ENCODE results near the gene GPR87. TPM values are rescaled to one million over a fixed set of nuclear protein-coding genes. Genes with fewer than 3 reads are reported as not detected.

GPR87 gene
- polyA plus RNA-seq, 3 donors = 0.15 TPM; not detected in 2

DNA sequence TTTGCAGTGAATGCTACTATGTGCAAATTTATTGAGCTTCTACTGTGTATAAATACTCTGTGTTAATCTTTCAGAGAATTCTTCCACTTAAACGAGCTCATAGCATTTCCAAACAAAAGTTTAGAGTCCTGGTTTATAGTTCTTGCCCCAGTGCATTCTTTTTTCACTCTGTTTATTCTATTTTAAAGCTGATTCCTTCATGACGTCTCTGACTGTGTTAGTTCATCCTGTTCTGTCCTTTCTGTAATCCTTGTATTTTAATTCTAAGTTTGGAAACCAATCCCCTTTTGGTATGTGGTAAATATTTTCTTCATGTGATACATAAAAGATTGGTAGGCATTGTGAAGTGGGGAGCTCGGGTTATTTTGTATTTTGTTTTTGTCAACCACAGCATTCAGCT lies 57.0 kb downstream of the GPR87 start:
- Mint-ChIP-seq H3K4me3 (no peak overlapping the region), H3K4me1 (peaks cover under 1% of the 10 kb centered on the region), H3K9me3 (no peaks in the 10 kb centered on the region), H3K27ac (no peak overlapping the region), H3K36me3 (no peaks in the 10 kb centered on the region), H3K27me3 (ENCODE audit: low read depth in 3 of 3) (peaks cover 0 to 1% (median 0%) of the 10 kb centered on the region in 3 donors)
- TF ChIP-seq, protein P1, sequence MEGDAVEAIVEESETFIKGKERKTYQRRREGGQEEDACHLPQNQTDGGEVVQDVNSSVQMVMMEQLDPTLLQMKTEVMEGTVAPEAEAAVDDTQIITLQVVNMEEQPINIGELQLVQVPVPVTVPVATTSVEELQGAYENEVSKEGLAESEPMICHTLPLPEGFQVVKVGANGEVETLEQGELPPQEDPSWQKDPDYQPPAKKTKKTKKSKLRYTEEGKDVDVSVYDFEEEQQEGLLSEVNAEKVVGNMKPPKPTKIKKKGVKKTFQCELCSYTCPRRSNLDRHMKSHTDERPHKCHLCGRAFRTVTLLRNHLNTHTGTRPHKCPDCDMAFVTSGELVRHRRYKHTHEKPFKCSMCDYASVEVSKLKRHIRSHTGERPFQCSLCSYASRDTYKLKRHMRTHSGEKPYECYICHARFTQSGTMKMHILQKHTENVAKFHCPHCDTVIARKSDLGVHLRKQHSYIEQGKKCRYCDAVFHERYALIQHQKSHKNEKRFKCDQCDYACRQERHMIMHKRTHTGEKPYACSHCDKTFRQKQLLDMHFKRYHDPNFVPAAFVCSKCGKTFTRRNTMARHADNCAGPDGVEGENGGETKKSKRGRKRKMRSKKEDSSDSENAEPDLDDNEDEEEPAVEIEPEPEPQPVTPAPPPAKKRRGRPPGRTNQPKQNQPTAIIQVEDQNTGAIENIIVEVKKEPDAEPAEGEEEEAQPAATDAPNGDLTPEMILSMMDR (IDR thresholded peaks at IDR 0.05) = no peak
- Histone ChIP-seq H4K20me1 (ENCODE audit: insufficient read depth, low read length) (no peaks in the 10 kb centered on the region), H3K4me1 (ENCODE audit: control insufficient read depth in 1 of 2, insufficient read depth in 2 of 2, low read length in 2 of 2) (peaks cover under 1% of the 10 kb centered on the region in 2 donors), H3K27me3 (ENCODE audit: control insufficient read depth in 2 of 2, insufficient read depth in 2 of 2, low read length in 2 of 2) (no peaks in the 10 kb centered on the region), H3K4me3 (replicated peaks in 1 of 3; ENCODE audit: low read depth in 2 of 3, low read length in 3 of 3) (no peak overlapping the region), H3K27ac (ENCODE audit: low read depth in 1 of 2, low read length in 2 of 2) (no peak overlapping the region), H3K4me2 (replicated peaks; ENCODE audit: extremely low read depth, low read length, poor library complexity, severe bottlenecking) (no peak overlapping the region), H2AFZ (ENCODE audit: insufficient read depth, low read depth, low read length, poor library complexity, severe bottlenecking) (no peak overlapping the region), H3K9ac (ENCODE audit: insufficient read depth, low read length, poor library complexity, severe bottlenecking) (no peak overlapping the region), H3K79me2 (ENCODE audit: insufficient read depth, low read length) (no peaks in the 10 kb centered on the region), H3K9me3 (replicated peaks in 1 of 2; ENCODE audit: control insufficient read depth in 1 of 2, insufficient read depth in 1 of 2, low read length in 2 of 2) (no peaks in the 10 kb centered on the region), H3K36me3 (replicated peaks in 1 of 2; ENCODE audit: control insufficient read depth in 1 of 2, insufficient read depth in 2 of 2, low read length in 2 of 2) (no peaks in the 10 kb centered on the region)
- intact Hi-C loops (cut with micrococcal nuclease) = no loop called here
- no peak for DNase-seq
- whole genome bisulfite sequencing (ENCODE audit: insufficient coverage) = no CpG with 5 or more reads among the region's 3 CpGs

DNA sequence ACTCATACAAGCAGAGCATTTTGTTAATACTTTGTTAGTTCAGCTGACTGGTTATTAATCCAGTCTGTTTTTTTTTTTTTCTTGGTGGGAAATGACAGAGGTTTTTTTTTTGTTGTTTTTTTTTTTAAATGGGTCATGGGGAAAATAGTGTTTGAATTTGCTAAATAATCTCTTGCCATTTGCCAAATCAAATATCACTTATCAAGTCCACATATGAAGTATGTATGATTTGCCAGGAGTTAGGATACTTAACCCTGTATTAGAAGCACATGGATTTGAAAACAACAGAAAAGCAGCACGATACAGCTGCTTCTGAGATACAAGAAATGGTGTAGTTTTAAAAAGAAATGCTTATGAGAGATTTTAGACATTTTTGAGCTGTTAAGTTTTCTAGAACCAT lies 59.9 kb downstream of the GPR87 start:
- Mint-ChIP-seq H3K36me3 (no peaks in the 10 kb centered on the region), H3K27ac (no peak overlapping the region), H3K9me3 (no peaks in the 10 kb centered on the region), H3K4me3 (no peak overlapping the region), H3K4me1 (no peaks in the 10 kb centered on the region), H3K27me3 (ENCODE audit: low read depth in 3 of 3) (peaks cover 0 to 1% (median 0%) of the 10 kb centered on the region in 3 donors)
- H3K4me3 ChIP-seq (replicated peaks in 1 of 3; ENCODE audit: low read depth in 2 of 3, low read length in 3 of 3) = no peak overlapping the region
- intact Hi-C loops (cut with micrococcal nuclease) = no loop called here
- WGBS (ENCODE audit: insufficient coverage) = no CpG with 5 or more reads among the region's 1 CpG
- DNase-seq = no peak
- H3K27me3 ChIP-seq (ENCODE audit: control insufficient read depth in 2 of 2, insufficient read depth in 2 of 2, low read length in 2 of 2) = no peaks in the 10 kb centered on the region
- no peaks in the 10 kb centered on the region for H4K20me1 ChIP-seq (ENCODE audit: insufficient read depth, low read length)
- TF ChIP-seq, protein P1 (IDR thresholded peaks at IDR 0.05) = no peak
- no peak overlapping the region for H3K4me2 ChIP-seq (replicated peaks; ENCODE audit: extremely low read depth, low read length, poor library complexity, severe bottlenecking)
- H3K9me3 ChIP-seq (replicated peaks in 1 of 2; ENCODE audit: control insufficient read depth in 1 of 2, insufficient read depth in 1 of 2, low read length in 2 of 2) = no peaks in the 10 kb centered on the region
- no peaks in the 10 kb centered on the region for H3K36me3 ChIP-seq (replicated peaks in 1 of 2; ENCODE audit: control insufficient read depth in 1 of 2, insufficient read depth in 2 of 2, low read length in 2 of 2)
- no peaks in the 10 kb centered on the region for H3K4me1 ChIP-seq (ENCODE audit: control insufficient read depth in 1 of 2, insufficient read depth in 2 of 2, low read length in 2 of 2)
- no peak overlapping the region for H2AFZ ChIP-seq (ENCODE audit: insufficient read depth, low read depth, low read length, poor library complexity, severe bottlenecking)
- no peaks in the 10 kb centered on the region for H3K79me2 ChIP-seq (ENCODE audit: insufficient read depth, low read length)
- H3K9ac ChIP-seq (ENCODE audit: insufficient read depth, low read length, poor library complexity, severe bottlenecking) = no peak overlapping the region
- no peak overlapping the region for H3K27ac ChIP-seq (ENCODE audit: low read depth in 1 of 2, low read length in 2 of 2)
